Right lobe of liver (tissue), 6 donors: ENCODE data around the gene OR52J3. TPM values are rescaled to one million over a fixed set of nuclear protein-coding genes. Genes with fewer than 3 reads are reported as not detected.

Experiments used
- ATAC-seq, 4 donors: fragments of 200-7000 bp; cut with Tn5 transposase; one replicate each; pipeline ENCODE4 v1.9.1; 2020; ENCODE audit warnings: mild to moderate bottlenecking in 4 of 4, moderate library complexity in 4 of 4
- DNase-seq, 3 donors: peaks; one replicate each; pipeline ENCODE4 v3.0.0-alpha.2; 2020
- H3K27ac ChIP-seq, 3 donors: fragments of 200-600 bp; one replicate each; pipeline ENCODE4 v1.8.0; 2022
- H3K27me3 ChIP-seq, 2 donors: fragments of 200-600 bp; one replicate each; pipeline ENCODE4 v1.8.0; 2022
- H3K36me3 ChIP-seq, 4 donors: fragments of 200-600 bp; sonication (generic) in 1 of 4; one replicate each; pipeline versions ENCODE4 v1.5.1 to v1.8.0; 2017 to 2022; ENCODE audit warnings: control low read depth in 1 of 4
- H3K4me1 ChIP-seq, 4 donors: fragments of 200-600 bp; sonication (generic) in 1 of 4; one replicate each; pipeline versions ENCODE4 v1.5.1 to v1.8.0; 2017 to 2022; ENCODE audit warnings: control low read depth in 1 of 4
- H3K4me3 ChIP-seq, 3 donors: fragments of 200-600 bp; one replicate each; pipeline ENCODE4 v1.8.0; 2022
- H3K9me3 ChIP-seq, 4 donors: fragments of 200-600 bp; sonication (generic) in 1 of 4; one replicate each; pipeline versions ENCODE4 v1.5.1 to v1.8.0; 2017 to 2022; ENCODE audit warnings: control low read depth in 1 of 4
- CTCF ChIP-seq, 4 donors: fragments of 200-600 bp in 3 of 4; fragments of 450-650 bp in 1 of 4; IDR thresholded peaks; one replicate each; pipeline versions ENCODE4 v1.5.1 to v1.8.0; 2016 to 2022; ENCODE audit warnings: antibody characterized with exemption in 4 of 4, mild to moderate bottlenecking in 2 of 4
- POLR2A ChIP-seq: fragments of 450-650 bp; IDR thresholded peaks from one replicate; pipeline ENCODE4 v1.6.1; 2017; ENCODE audit warnings: antibody characterized with exemption, mild to moderate bottlenecking
- WGBS: methylation state at CpG from one replicate; pipeline ENCODE4 v1.1.6; 2018; ENCODE audit warnings: low coverage, low lambda C conversion rate; ENCODE audit not compliant: insufficient coverage; ENCODE audit errors: missing lambda C conversion rate; 5-methylcytosine and 5-hydroxymethylcytosine counted together
- intact Hi-C, 2 donors: fragments of 100-400 bp; cut with DNase I; formaldehyde crosslinking; loops; one replicate each; pipeline versions ENCODE4 v1.11.2 to v1.14.1; 2022
- total RNA-seq, 6 experiments: library from RNA; depleted of rRNA in 2 of 6; stranded (reverse); fragments of >200 nt in 2 of 6; fragmentation: NEBNext Ultra II Directional in 3 of 6; extraction: Animal tissue kit (Norgen Biotek cat#: 25700) in 3 of 6; gene quantifications; one replicate each; pipeline versions ENCODE4 v1.1.0 to v1.2.4, GENCODE V29; 2016 to 2023
- donor health status: DM: no; HTN: yes; CAD: no.
- donor health status: DM: no; HTN: no; CAD: no.
- donor health status: DM: no; HTN: no; CAD: no.
- donor health status: DM: no; HTN: yes; CAD: no.
- donor health status: DM: no; HTN: yes; CAD: no.

The OR52J3 gene
- total RNA-seq, 6 experiments from 2014 or later: not detected

GRCh38 chr11:5083602-5084001, 37.3 kb downstream of the OR52J3 start:
- intact Hi-C loops: no loop called here
- peaks cover 0 to 4% (median 0%) of the 10 kb centered on the region in 4 donors for H3K4me1 ChIP-seq
- H3K4me3 ChIP-seq: no peak overlapping the region
- ATAC-seq: no peak
- H3K27me3 ChIP-seq: peaks cover 0 to 6% of the 10 kb centered on the region in 2 donors
- no peaks in the 10 kb centered on the region for H3K9me3 ChIP-seq
- H3K36me3 ChIP-seq: no peaks in the 10 kb centered on the region
- no peak for TF ChIP-seq CTCF (IDR thresholded peaks at IDR 0.05)
- TF ChIP-seq POLR2A: no peak
- DNase-seq: no peak
- H3K27ac ChIP-seq: no peak overlapping the region

- no peak overlapping the region for H3K4me3 ChIP-seq
- no peaks in the 10 kb centered on the region for H3K9me3 ChIP-seq
- H3K36me3 ChIP-seq: no peaks in the 10 kb centered on the region
- H3K4me1 ChIP-seq: no peaks in the 10 kb centered on the region
- no peak for DNase-seq
- no peak for TF ChIP-seq POLR2A
- TF ChIP-seq CTCF (IDR thresholded peaks at IDR 0.05): no peak
- ATAC-seq: no peak
- no peak overlapping the region for H3K27ac ChIP-seq
- intact Hi-C loops: no loop called here
- H3K27me3 ChIP-seq: peaks cover 0 to 6% of the 10 kb centered on the region in 2 donors
These were observed 42.2 kb downstream of the OR52J3 start for GRCh38 chr11:5088556-5088955.

GRCh38 chr11:5090668-5091067, 44.3 kb downstream of the OR52J3 start:
- no peak for ATAC-seq
- Histone ChIP-seq H3K27me3 (peaks cover 0 to 6% of the 10 kb centered on the region in 2 donors), H3K4me3 (no peak overlapping the region), H3K27ac (no peak overlapping the region), H3K4me1 (no peaks in the 10 kb centered on the region), H3K36me3 (no peaks in the 10 kb centered on the region), H3K9me3 (no peaks in the 10 kb centered on the region)
- TF ChIP-seq CTCF (IDR thresholded peaks at IDR 0.05) (no peak), POLR2A (no peak)
- 71% methylated on average over 1 of the region's 1 CpG for WGBS
- no peak for DNase-seq
- intact Hi-C loops: no loop called here

GRCh38 chr11:5092821-5093585, 46.7 kb downstream of the OR52J3 start:
- TF ChIP-seq POLR2A (no peak), CTCF (IDR thresholded peaks at IDR 0.05) (no peak)
- Histone ChIP-seq H3K27ac (no peak overlapping the region), H3K4me3 (no peak overlapping the region), H3K4me1 (no peaks in the 10 kb centered on the region), H3K27me3 (no peaks in the 10 kb centered on the region), H3K9me3 (no peaks in the 10 kb centered on the region), H3K36me3 (no peaks in the 10 kb centered on the region)
- intact Hi-C loops: no loop called here
- ATAC-seq: no peak
- DNase-seq: no peak
- 71% methylated on average over 8 of the region's 8 CpGs for WGBS

- H3K4me3 ChIP-seq: no peak overlapping the region
- DNase-seq: no peak
- no peak overlapping the region for H3K27ac ChIP-seq
- H3K27me3 ChIP-seq: no peaks in the 10 kb centered on the region
- no peaks in the 10 kb centered on the region for H3K4me1 ChIP-seq
- H3K36me3 ChIP-seq: no peaks in the 10 kb centered on the region
- TF ChIP-seq CTCF (IDR thresholded peaks at IDR 0.05) (no peak), POLR2A (no peak)
- H3K9me3 ChIP-seq: no peaks in the 10 kb centered on the region
- 51% methylated on average over 2 of the region's 2 CpGs for whole genome bisulfite sequencing
- no peak for ATAC-seq
- intact Hi-C loops: no loop called here
These were observed 49.7 kb downstream of the OR52J3 start for GRCh38 chr11:5096011-5096410.
